Measurements from ENCODE around the gene RGSL1. TPM values are rescaled to one million over a fixed set of nuclear protein-coding genes. Genes with fewer than 3 reads are reported as not detected.

RGSL1 gene
- total and polyA plus RNA-seq, 4 donors: 0.07 to 0.50 (median 0.31) TPM; not detected in 1

- WGBS: 20% methylated on average over 6 of the region's 6 CpGs
- TF ChIP-seq ATF3 (IDR thresholded peaks at IDR 0.05): no peak
- no peak for TF ChIP-seq FOXA1 (IDR thresholded peaks at IDR 0.05)
- TF ChIP-seq SP1 (IDR thresholded peaks at IDR 0.05): no peak
- no peak for TF ChIP-seq ZBTB33 (IDR thresholded peaks at IDR 0.05)
- TF ChIP-seq JUND (IDR thresholded peaks at IDR 0.05): no peak
- TF ChIP-seq FOXA2 (IDR thresholded peaks at IDR 0.05): no peak
- peak; percentile 76 to 93 for TF ChIP-seq RXRA (IDR thresholded peaks at IDR 0.05)
- peak; percentile 91 for TF ChIP-seq CTCF (IDR thresholded peaks at IDR 0.05; ENCODE audit: low read depth, low read length, missing input control)
- TF ChIP-seq EGR1 (IDR thresholded peaks at IDR 0.05; ENCODE audit: low read depth in 2 of 2): no peak
- TF ChIP-seq MAX (IDR thresholded peaks at IDR 0.05): peak; percentile 86
- peak; percentile 100 for TF ChIP-seq RAD21 (IDR thresholded peaks at IDR 0.05)
- Histone ChIP-seq H3K9ac (ENCODE audit: low read depth in 1 of 2, low read length in 2 of 2) (no peak overlapping the region), H3K4me1 (ENCODE audit: control insufficient read depth in 4 of 4, insufficient read depth in 4 of 4, low read length in 3 of 4) (peaks cover 9 to 32% (median 15%) of the 10 kb centered on the region in 4 donors), H3K36me3 (ENCODE audit: control insufficient read depth in 4 of 4, insufficient read depth in 3 of 4, low read depth in 1 of 4, low read length in 3 of 4) (peaks cover 0 to 2% (median 0%) of the 10 kb centered on the region in 4 donors), H3K9me3 (ENCODE audit: control insufficient read depth in 4 of 4, low read length in 3 of 4) (no peaks in the 10 kb centered on the region), H3K4me3 (ENCODE audit: low read depth in 1 of 3, low read length in 3 of 3) (no peak overlapping the region), H3K27ac (ENCODE audit: low read depth in 1 of 2, low read length in 2 of 2) (peak overlapping the region; percentile 14 to 20), H3K27me3 (ENCODE audit: control insufficient read depth in 4 of 4, insufficient read depth in 4 of 4, low read length in 3 of 4) (no peaks in the 10 kb centered on the region)
- DNase-seq (ENCODE audit: low spot score): peak; percentile 70
Observed at GRCh38 chr1:182601416-182601786, 151.5 kb downstream of the RGSL1 start.

GRCh38 chr1:182601913-182602312 lies 152.0 kb downstream of the RGSL1 start:
- H3K27me3 ChIP-seq (ENCODE audit: control insufficient read depth in 4 of 4, insufficient read depth in 4 of 4, low read length in 3 of 4): no peaks in the 10 kb centered on the region
- no peak for TF ChIP-seq MAX (IDR thresholded peaks at IDR 0.05)
- no peak for TF ChIP-seq SP1 (IDR thresholded peaks at IDR 0.05)
- no peak for TF ChIP-seq ATF3 (IDR thresholded peaks at IDR 0.05)
- TF ChIP-seq REST (IDR thresholded peaks at IDR 0.05): no peak
- peak overlapping the region in 1 of 2 donors; percentile 14 for H3K9ac ChIP-seq (ENCODE audit: low read depth in 1 of 2, low read length in 2 of 2)
- peak overlapping the region; percentile 14 to 20 for H3K27ac ChIP-seq (ENCODE audit: low read depth in 1 of 2, low read length in 2 of 2)
- no peaks in the 10 kb centered on the region for H3K9me3 ChIP-seq (ENCODE audit: control insufficient read depth in 4 of 4, low read length in 3 of 4)
- H3K4me3 ChIP-seq (ENCODE audit: low read depth in 1 of 3, low read length in 3 of 3): no peak overlapping the region
- no peak for DNase-seq (ENCODE audit: low spot score)
- peaks cover 0 to 2% (median 0%) of the 10 kb centered on the region in 4 donors for H3K36me3 ChIP-seq (ENCODE audit: control insufficient read depth in 4 of 4, insufficient read depth in 3 of 4, low read depth in 1 of 4, low read length in 3 of 4)
- peaks cover 9 to 32% (median 15%) of the 10 kb centered on the region in 4 donors for H3K4me1 ChIP-seq (ENCODE audit: control insufficient read depth in 4 of 4, insufficient read depth in 4 of 4, low read length in 3 of 4)
- WGBS: 85% methylated on average over 4 of the region's 4 CpGs
